A673 (cell line): Measurements from ENCODE around the gene F2RL3. TPM values are rescaled to one million over a fixed set of nuclear protein-coding genes. Genes with fewer than 3 reads are reported as not detected.

Experiments
- BruUV-seq: library from RNA; stranded (reverse); fragments of 400-500 nt; replicated peaks from 2 replicates; lab custom pipeline; 2021; lab: Mats Ljungman, UMichigan
- CTCF ChIA-PET: fragments of 300-600 bp; sonication (Branson Sonifier 250); formaldehyde crosslinking; loops from one replicate; lab custom pipeline; 2022; ENCODE audit warnings: antibody characterized with exemption; lab: Charles Lee
- POLR2A ChIA-PET: fragments of 300-600 bp; sonication (Branson Sonifier 250); formaldehyde crosslinking; loops from one replicate; lab custom pipeline; 2022; ENCODE audit warnings: antibody characterized with exemption; ENCODE audit not compliant: low non-redundant PET; lab: Charles Lee
- DNase-seq: peaks from one replicate; pipeline ENCODE4 v3.0.0-alpha.2; 2015; ENCODE audit warnings: low spot score
- H3K27ac ChIP-seq: fragments of 200-600 bp; sonication (generic); 2 replicates; pipeline ENCODE4 v1.5.1; 2016; ENCODE audit warnings: mixed run types, low read depth, mild to moderate bottlenecking, mixed read lengths, antibody characterized with exemption, low read length; ENCODE audit not compliant: poor library complexity, severe bottlenecking
- H3K27me3 ChIP-seq: fragments of 200-600 bp; sonication (generic); replicated peaks from 2 replicates; pipeline ENCODE4 v1.6.1; 2017; ENCODE audit warnings: mixed run types, low read depth, mild to moderate bottlenecking, mixed read lengths, antibody characterized with exemption, low read length; ENCODE audit not compliant: insufficient read depth, poor library complexity
- H3K36me3 ChIP-seq: fragments of 200-600 bp; sonication (generic); 2 replicates; pipeline ENCODE4 v1.6.1; 2016; ENCODE audit warnings: mixed run types, mild to moderate bottlenecking, mixed read lengths, antibody characterized with exemption, low read length; ENCODE audit not compliant: insufficient read depth, poor library complexity, severe bottlenecking
- H3K4me1 ChIP-seq: fragments of 200-600 bp; sonication (generic); 2 replicates; pipeline ENCODE4 v1.6.1; 2017; ENCODE audit warnings: mixed run types, mild to moderate bottlenecking, mixed read lengths, antibody characterized with exemption, low read length; ENCODE audit not compliant: insufficient read depth, poor library complexity, severe bottlenecking
- H3K4me3 ChIP-seq: fragments of 200-600 bp; sonication (generic); 2 replicates; pipeline ENCODE4 v1.5.1; 2016; ENCODE audit warnings: low read depth, mixed run types, mild to moderate bottlenecking, mixed read lengths, low read length; ENCODE audit not compliant: poor library complexity, severe bottlenecking
- H3K9me3 ChIP-seq: fragments of 200-600 bp; sonication (generic); 2 replicates; pipeline ENCODE4 v1.6.1; 2016; ENCODE audit warnings: mixed run types, low read depth, mild to moderate bottlenecking, mixed read lengths, antibody characterized with exemption, low read length; ENCODE audit not compliant: poor library complexity, severe bottlenecking
- CTCF ChIP-seq: fragments of 300-800, 200-600 bp; sonication (generic); conservative IDR thresholded peaks from 2 replicates; pipeline ENCODE4 v1.5.1; 2017; ENCODE audit warnings: low read depth, mild to moderate bottlenecking, antibody characterized with exemption, low read length, moderate library complexity, mixed read lengths
- EZH2 ChIP-seq: fragments of 200-600 bp; sonication (generic); IDR thresholded peaks from 2 replicates; pipeline ENCODE4 v1.6.1; 2017; ENCODE audit warnings: borderline replicate concordance, low read depth, mild to moderate bottlenecking, mixed read lengths, antibody characterized with exemption, low read length; ENCODE audit not compliant: poor library complexity, severe bottlenecking
- intact Hi-C: fragments of 100-400 bp; cut with micrococcal nuclease; formaldehyde crosslinking; loops from one replicate; pipeline ENCODE4 v1.10.0; 2022; ENCODE audit not compliant: unreplicated experiment
- total RNA-seq: library from RNA; stranded (reverse); gene quantifications from 2 replicates; pipeline ENCODE4 v1.2.3, GENCODE V29; 2021

Gene F2RL3
- total RNA-seq, 1 experiment from 2014 or later, result not detected

GRCh38 chr19:16883522-16883921 is 5.3 kb upstream of the F2RL3 start:
- intact Hi-C loops, result no loop called here
- no TSS peak for BruUV-seq
- H3K36me3 ChIP-seq, result peaks cover 17% of the 10 kb centered on the region
- ChIA-PET CTCF (no interaction called here), POLR2A (no interaction called here)
- H3K27me3 ChIP-seq, result no peaks in the 10 kb centered on the region
- no peak overlapping the region for H3K27ac ChIP-seq
- H3K4me3 ChIP-seq, result no peak overlapping the region
- TF ChIP-seq EZH2, result no peak
- TF ChIP-seq CTCF, result no peak
- no peaks in the 10 kb centered on the region for H3K4me1 ChIP-seq
- no peak for DNase-seq
- H3K9me3 ChIP-seq, result peaks cover 21% of the 10 kb centered on the region

- POLR2A ChIA-PET, result no interaction called here
- peaks cover 21% of the 10 kb centered on the region for H3K9me3 ChIP-seq
- H3K4me3 ChIP-seq, result no peak overlapping the region
- no peaks in the 10 kb centered on the region for H3K4me1 ChIP-seq
- peaks cover 3% of the 10 kb centered on the region for H3K36me3 ChIP-seq
- BruUV-seq, result no TSS peak
- DNase-seq, result no peak
- no peaks in the 10 kb centered on the region for H3K27me3 ChIP-seq
- CTCF ChIA-PET, result interaction anchor here (0.6 kb wide), 1 partner anchor 51 kb away, joined by 3 read pairs; no protein-coding TSS in a partner anchor
- TF ChIP-seq EZH2, result no peak
- intact Hi-C loops, result no loop called here
- no peak overlapping the region for H3K27ac ChIP-seq
Observed at GRCh38 chr19:16885166-16885565, 3.6 kb upstream of the F2RL3 start.

- POLR2A ChIA-PET, result interaction anchor here (0.7 kb wide), 1 partner anchor 163 kb away, joined by 7 read pairs; no protein-coding TSS in a partner anchor
- intact Hi-C loops, result no loop called here
- Histone ChIP-seq H3K4me1 (no peaks in the 10 kb centered on the region), H3K27me3 (no peaks in the 10 kb centered on the region), H3K4me3 (no peak overlapping the region), H3K27ac (no peak overlapping the region), H3K9me3 (peaks cover 14% of the 10 kb centered on the region), H3K36me3 (no peaks in the 10 kb centered on the region)
- CTCF ChIA-PET, result no interaction called here
- DNase-seq, result no peak
- no peak for TF ChIP-seq EZH2
- TF ChIP-seq CTCF, result no peak
- BruUV-seq, result no TSS peak
Observed at GRCh38 chr19:16886305-16886880, 2.4 kb upstream of the F2RL3 start.
